Omental fat pad (tissue), 4 donors: ENCODE data around the gene TECTB. TPM values are rescaled to one million over a fixed set of nuclear protein-coding genes. Genes with fewer than 3 reads are reported as not detected.

Experiments used
- ATAC-seq: fragments of 150-250 bp; one replicate; pipeline ENCODE4 v1.9.1; 2016; ENCODE audit warnings: mild to moderate bottlenecking, moderate library complexity; ENCODE audit not compliant: low FRiP score
- DNase-seq: peaks from one replicate; pipeline ENCODE4 v3.0.0-alpha.2; 2019; ENCODE audit warnings: low spot score
- total RNA-seq, 4 donors: library from RNA; depleted of rRNA; stranded (reverse); fragments of >200 nt; gene quantifications; one replicate each; pipeline ENCODE4 v1.1.0, GENCODE V29; 2016
- TF ChIP-seq, protein P1 (sequence below), 3 donors: fragments of 450-650 bp; IDR thresholded peaks; one replicate each; pipeline ENCODE4 v1.5.1; 2016 to 2017; ENCODE audit warnings: antibody characterized with exemption in 3 of 3, mild to moderate bottlenecking in 3 of 3, moderate library complexity in 2 of 3

Gene TECTB
- total RNA-seq, 4 donors from 2014 or later = not detected

DNA sequence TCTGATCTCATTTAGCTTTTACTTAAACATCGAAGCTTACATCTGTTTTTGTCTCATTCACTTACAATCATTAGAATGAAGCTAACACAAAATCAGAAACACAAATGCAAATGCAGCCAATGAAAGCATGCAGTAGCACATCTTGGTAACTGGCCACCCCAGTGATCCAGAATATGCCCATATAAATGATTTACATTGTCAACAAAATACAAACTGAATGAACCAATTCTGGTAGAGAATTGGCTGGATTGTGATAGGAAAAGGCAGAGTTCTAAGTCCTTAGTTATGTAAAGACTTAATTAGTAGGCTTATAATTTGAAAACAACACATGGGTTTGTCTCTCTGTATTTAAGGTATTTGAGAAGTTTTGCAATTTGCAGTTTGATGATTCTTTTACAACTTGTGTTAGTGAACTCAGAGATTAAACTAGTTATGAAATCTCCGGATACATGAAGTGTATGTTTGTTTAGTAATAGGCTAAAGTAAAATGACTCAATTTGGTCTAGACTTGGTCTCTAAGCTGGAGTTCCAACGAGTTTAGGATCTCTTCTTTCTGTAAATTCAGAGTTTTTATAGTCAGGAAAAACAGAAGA is 21.2 kb downstream of the TECTB start:
- no peak for DNase-seq
- no peak for ATAC-seq
- TF ChIP-seq, protein P1, sequence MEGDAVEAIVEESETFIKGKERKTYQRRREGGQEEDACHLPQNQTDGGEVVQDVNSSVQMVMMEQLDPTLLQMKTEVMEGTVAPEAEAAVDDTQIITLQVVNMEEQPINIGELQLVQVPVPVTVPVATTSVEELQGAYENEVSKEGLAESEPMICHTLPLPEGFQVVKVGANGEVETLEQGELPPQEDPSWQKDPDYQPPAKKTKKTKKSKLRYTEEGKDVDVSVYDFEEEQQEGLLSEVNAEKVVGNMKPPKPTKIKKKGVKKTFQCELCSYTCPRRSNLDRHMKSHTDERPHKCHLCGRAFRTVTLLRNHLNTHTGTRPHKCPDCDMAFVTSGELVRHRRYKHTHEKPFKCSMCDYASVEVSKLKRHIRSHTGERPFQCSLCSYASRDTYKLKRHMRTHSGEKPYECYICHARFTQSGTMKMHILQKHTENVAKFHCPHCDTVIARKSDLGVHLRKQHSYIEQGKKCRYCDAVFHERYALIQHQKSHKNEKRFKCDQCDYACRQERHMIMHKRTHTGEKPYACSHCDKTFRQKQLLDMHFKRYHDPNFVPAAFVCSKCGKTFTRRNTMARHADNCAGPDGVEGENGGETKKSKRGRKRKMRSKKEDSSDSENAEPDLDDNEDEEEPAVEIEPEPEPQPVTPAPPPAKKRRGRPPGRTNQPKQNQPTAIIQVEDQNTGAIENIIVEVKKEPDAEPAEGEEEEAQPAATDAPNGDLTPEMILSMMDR (IDR thresholded peaks at IDR 0.05) = no peak

DNA sequence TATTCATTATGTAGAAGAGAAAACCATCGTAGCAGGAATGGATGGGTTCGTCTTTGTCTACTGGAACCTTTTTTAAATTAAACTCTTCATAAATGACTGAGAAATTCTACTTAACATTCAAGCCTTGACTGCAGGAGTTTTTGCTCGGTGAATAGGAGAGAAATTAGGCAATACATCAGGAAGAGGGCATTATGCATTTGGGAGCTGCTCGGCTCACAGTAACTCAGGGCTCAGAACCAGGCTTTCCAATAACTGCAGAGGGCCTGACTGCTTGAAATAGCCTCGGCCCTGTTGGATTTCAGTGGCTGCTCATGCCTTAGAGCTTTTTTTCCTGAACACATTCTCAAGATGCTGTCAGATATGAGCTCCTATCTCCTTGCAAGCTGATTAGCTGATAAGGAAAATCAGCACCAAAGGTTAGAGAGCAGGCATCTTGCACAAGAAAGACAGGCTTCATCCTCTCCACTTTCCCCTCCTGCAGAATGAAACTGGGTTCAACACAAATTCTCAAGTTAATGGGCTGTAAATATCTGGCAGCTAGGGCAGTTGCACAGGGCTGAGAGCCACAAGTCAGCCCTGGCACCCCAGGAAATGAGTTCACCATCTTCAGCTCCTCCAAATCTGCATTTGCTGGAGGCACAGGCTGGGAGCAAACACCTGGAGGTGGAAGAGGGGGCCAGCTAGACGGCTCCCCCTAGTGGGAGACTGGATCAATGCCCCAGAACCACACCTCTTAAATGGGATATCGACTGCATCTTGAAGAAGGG is 24.3 kb downstream of the TECTB start:
- TF ChIP-seq, protein P1 (IDR thresholded peaks at IDR 0.05) = no peak
- ATAC-seq (peak; percentile 79), DNase-seq (no peak)

GRCh38 chr10:112308125-112308502 is 24.9 kb downstream of the TECTB start:
- DNase-seq (no peak), ATAC-seq (no peak)
- TF ChIP-seq, protein P1 (IDR thresholded peaks at IDR 0.05) = no peak

DNA sequence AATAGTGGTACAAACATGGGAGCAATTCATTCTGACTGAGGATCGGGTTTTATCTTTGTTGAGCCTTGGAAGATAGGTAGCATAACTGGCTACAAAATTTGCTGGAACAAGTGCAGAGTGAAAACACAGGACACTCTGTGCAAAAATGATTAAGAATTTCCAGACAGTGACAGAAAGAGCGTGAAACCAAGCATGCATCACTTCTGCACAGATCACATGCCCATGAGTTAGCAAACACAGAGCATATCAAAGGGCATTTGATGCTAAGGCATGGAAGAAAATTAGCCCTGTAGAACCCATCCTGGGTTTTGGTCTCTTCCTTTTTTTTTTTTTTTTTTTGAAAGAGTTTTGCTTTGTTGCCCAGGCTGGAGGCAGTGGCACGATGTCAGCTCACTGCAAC is 28.3 kb downstream of the TECTB start:
- no peak for DNase-seq
- no peak for ATAC-seq
- TF ChIP-seq, protein P1 (IDR thresholded peaks at IDR 0.05) = no peak

DNA sequence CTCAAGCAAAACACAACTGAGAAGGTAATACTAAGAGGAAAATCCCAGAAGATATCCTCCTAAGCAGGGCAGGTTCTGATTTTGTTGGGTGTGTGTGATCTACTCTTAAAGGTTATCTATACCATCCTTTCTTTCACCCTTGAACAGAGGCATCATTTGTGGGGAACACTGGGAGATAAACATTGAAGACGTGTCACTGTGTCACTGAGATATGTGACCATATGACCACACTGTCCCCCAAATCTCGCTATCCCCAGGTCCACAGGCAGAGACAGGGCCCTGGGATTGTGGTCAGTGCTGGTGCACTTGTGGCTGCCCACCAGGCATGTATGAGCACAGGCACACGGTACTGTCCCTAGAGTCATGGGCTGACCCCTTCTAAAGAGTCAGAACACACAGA is 30.0 kb downstream of the TECTB start:
- TF ChIP-seq, protein P1 (IDR thresholded peaks at IDR 0.05) = no peak
- no peak for DNase-seq
- ATAC-seq = no peak

- TF ChIP-seq, protein P1 (IDR thresholded peaks at IDR 0.05) = no peak
- DNase-seq (no peak), ATAC-seq (no peak)
Observed at GRCh38 chr10:112313911-112314310, 30.7 kb downstream of the TECTB start.
